ENCODE data around the gene MAPKBP1. TPM values are rescaled to one million over a fixed set of nuclear protein-coding genes. Genes with fewer than 3 reads are reported as not detected.

MAPKBP1 gene
- polyA plus RNA-seq, 3 donors = 0.76 to 8.6 (median 1.1) TPM

DNA sequence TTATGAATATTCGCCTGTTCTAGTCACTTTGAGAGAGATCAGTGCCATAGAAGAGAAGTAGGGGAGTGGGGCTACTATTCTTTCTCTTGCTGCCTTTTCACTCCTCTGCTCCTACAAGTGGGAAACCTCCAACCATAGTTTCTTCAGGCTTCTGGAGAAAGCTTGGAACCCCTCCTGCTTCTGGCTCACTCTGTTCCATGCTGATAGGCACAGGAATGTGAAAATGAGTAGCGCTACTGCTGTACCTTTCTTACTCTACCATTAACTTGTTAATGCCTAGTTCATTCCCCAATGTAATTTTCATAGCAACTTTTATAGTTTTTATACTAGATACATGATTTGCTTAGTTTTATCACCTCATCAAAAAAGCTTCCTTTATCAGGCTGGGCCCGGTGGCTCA is 26.9 kb downstream of the MAPKBP1 start:
- intact Hi-C loops (cut with micrococcal nuclease) = no loop called here
- Histone ChIP-seq H3K4me1 (ENCODE audit: control insufficient read depth in 1 of 2, insufficient read depth in 2 of 2, low read length in 2 of 2) (no peaks in the 10 kb centered on the region), H3K36me3 (replicated peaks in 1 of 2; ENCODE audit: control insufficient read depth in 1 of 2, insufficient read depth in 2 of 2, low read length in 2 of 2) (peaks cover 5 to 33% of the 10 kb centered on the region in 2 donors), H3K9ac (ENCODE audit: insufficient read depth, low read length, poor library complexity, severe bottlenecking) (no peak overlapping the region), H2AFZ (ENCODE audit: insufficient read depth, low read depth, low read length, poor library complexity, severe bottlenecking) (no peak overlapping the region), H3K4me3 (replicated peaks in 1 of 3; ENCODE audit: low read depth in 2 of 3, low read length in 3 of 3) (no peak overlapping the region), H3K4me2 (replicated peaks; ENCODE audit: extremely low read depth, low read length, poor library complexity, severe bottlenecking) (no peak overlapping the region), H3K27me3 (ENCODE audit: control insufficient read depth in 2 of 2, insufficient read depth in 2 of 2, low read length in 2 of 2) (no peaks in the 10 kb centered on the region), H3K79me2 (ENCODE audit: insufficient read depth, low read length) (no peaks in the 10 kb centered on the region), H3K27ac (ENCODE audit: low read depth in 1 of 2, low read length in 2 of 2) (no peak overlapping the region), H3K9me3 (replicated peaks in 1 of 2; ENCODE audit: control insufficient read depth in 1 of 2, insufficient read depth in 1 of 2, low read length in 2 of 2) (no peaks in the 10 kb centered on the region), H4K20me1 (ENCODE audit: insufficient read depth, low read length) (no peaks in the 10 kb centered on the region)
- Mint-ChIP-seq H3K36me3 (peaks cover 24 to 30% of the 10 kb centered on the region in 2 donors), H3K4me1 (peaks cover under 1% of the 10 kb centered on the region), H3K9me3 (peaks cover 0 to 1% (median 0%) of the 10 kb centered on the region in 7 donors), H3K27me3 (ENCODE audit: low read depth in 3 of 3) (peaks cover 0 to 2% (median 0%) of the 10 kb centered on the region in 3 donors), H3K27ac (no peak overlapping the region), H3K4me3 (no peak overlapping the region)
- DNase-seq = no peak
- TF ChIP-seq, protein P1, sequence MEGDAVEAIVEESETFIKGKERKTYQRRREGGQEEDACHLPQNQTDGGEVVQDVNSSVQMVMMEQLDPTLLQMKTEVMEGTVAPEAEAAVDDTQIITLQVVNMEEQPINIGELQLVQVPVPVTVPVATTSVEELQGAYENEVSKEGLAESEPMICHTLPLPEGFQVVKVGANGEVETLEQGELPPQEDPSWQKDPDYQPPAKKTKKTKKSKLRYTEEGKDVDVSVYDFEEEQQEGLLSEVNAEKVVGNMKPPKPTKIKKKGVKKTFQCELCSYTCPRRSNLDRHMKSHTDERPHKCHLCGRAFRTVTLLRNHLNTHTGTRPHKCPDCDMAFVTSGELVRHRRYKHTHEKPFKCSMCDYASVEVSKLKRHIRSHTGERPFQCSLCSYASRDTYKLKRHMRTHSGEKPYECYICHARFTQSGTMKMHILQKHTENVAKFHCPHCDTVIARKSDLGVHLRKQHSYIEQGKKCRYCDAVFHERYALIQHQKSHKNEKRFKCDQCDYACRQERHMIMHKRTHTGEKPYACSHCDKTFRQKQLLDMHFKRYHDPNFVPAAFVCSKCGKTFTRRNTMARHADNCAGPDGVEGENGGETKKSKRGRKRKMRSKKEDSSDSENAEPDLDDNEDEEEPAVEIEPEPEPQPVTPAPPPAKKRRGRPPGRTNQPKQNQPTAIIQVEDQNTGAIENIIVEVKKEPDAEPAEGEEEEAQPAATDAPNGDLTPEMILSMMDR (IDR thresholded peaks at IDR 0.05) = no peak
- WGBS (ENCODE audit: insufficient coverage) = no CpG with 5 or more reads among the region's 3 CpGs

DNA sequence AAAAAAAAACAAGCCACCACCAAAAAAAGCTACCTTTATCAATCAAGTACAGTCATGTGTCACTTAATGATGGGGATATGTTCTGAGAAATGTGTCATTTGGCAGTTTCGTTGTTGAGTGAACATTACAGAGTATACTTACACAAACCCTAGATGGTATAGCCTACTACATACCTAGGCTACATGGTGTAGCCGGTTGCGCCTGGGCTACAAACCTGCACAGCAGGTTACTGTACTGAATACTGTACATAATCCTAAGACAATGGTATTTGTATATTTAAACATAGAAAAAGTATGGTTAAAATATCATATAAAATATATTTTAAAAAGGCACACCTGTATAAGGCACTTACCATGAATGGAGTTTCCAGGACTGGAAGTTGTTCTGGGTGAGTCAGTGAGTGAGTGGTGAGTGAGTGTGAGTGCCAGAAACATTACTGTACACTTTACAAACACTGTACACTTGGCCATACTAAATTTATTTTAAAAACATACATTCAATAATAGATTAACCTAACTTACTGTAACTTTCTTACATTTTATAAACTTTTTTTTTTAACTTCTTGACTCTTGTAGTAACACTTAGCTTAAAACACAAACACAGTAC is 27.7 kb downstream of the MAPKBP1 start:
- H3K4me1 ChIP-seq (ENCODE audit: control insufficient read depth in 1 of 2, insufficient read depth in 2 of 2, low read length in 2 of 2) = no peaks in the 10 kb centered on the region

More for the DNA sequence above, 27.7 kb downstream of the MAPKBP1 start:
- Histone ChIP-seq H3K79me2 (ENCODE audit: insufficient read depth, low read length) (no peaks in the 10 kb centered on the region), H3K9me3 (replicated peaks in 1 of 2; ENCODE audit: control insufficient read depth in 1 of 2, insufficient read depth in 1 of 2, low read length in 2 of 2) (no peaks in the 10 kb centered on the region), H3K27me3 (ENCODE audit: control insufficient read depth in 2 of 2, insufficient read depth in 2 of 2, low read length in 2 of 2) (no peaks in the 10 kb centered on the region), H2AFZ (ENCODE audit: insufficient read depth, low read depth, low read length, poor library complexity, severe bottlenecking) (no peak overlapping the region), H3K4me2 (replicated peaks; ENCODE audit: extremely low read depth, low read length, poor library complexity, severe bottlenecking) (no peak overlapping the region), H4K20me1 (ENCODE audit: insufficient read depth, low read length) (no peaks in the 10 kb centered on the region), H3K27ac (ENCODE audit: low read depth in 1 of 2, low read length in 2 of 2) (no peak overlapping the region), H3K4me3 (replicated peaks in 1 of 3; ENCODE audit: low read depth in 2 of 3, low read length in 3 of 3) (no peak overlapping the region), H3K36me3 (replicated peaks in 1 of 2; ENCODE audit: control insufficient read depth in 1 of 2, insufficient read depth in 2 of 2, low read length in 2 of 2) (peaks cover 5 to 33% of the 10 kb centered on the region in 2 donors), H3K9ac (ENCODE audit: insufficient read depth, low read length, poor library complexity, severe bottlenecking) (no peak overlapping the region)
- H3K4me1 Mint-ChIP-seq = no peaks in the 10 kb centered on the region
- H3K36me3 Mint-ChIP-seq = peaks cover 23 to 30% of the 10 kb centered on the region in 2 donors
- intact Hi-C loops (cut with micrococcal nuclease) = no loop called here
- TF ChIP-seq, protein P1 (IDR thresholded peaks at IDR 0.05) = no peak
- H3K9me3 Mint-ChIP-seq = peaks cover 0 to 1% (median 0%) of the 10 kb centered on the region in 7 donors
- peaks cover 0 to 2% (median 0%) of the 10 kb centered on the region in 3 donors for H3K27me3 Mint-ChIP-seq (ENCODE audit: low read depth in 3 of 3)
- DNase-seq = no peak
- no peak overlapping the region for H3K4me3 Mint-ChIP-seq
- no CpG with 5 or more reads among the region's 3 CpGs for WGBS (ENCODE audit: insufficient coverage)
- H3K27ac Mint-ChIP-seq = no peak overlapping the region

Measured in CD14-positive monocyte (primary cell).